ENCODE measurements around the gene ACTN3.

The ACTN3 gene

GRCh38 chr11:66586136-66586535 is 39.4 kb downstream of the ACTN3 start:
- no peak for TF ChIP-seq POLR2AphosphoS5 (IDR thresholded peaks at IDR 0.05; ENCODE audit: low read depth, low read length)
- no peak for TF ChIP-seq REST (IDR thresholded peaks at IDR 0.05; ENCODE audit: insufficient read depth in 1 of 2, low read depth in 2 of 2, low read length in 2 of 2)
- no peak for TF ChIP-seq TAF1 (IDR thresholded peaks at IDR 0.05; ENCODE audit: borderline replicate concordance, insufficient read depth, low read length)
- no peak for TF ChIP-seq SIN3A (IDR thresholded peaks at IDR 0.05; ENCODE audit: borderline replicate concordance, insufficient read depth, low read length)
- no peak for TF ChIP-seq FOXP2 (optimal IDR thresholded peaks at IDR 0.05; ENCODE audit: borderline replicate concordance, extremely low read depth, extremely low read length, insufficient read depth)

GRCh38 chr11:66589996-66590675 is 43.4 kb downstream of the ACTN3 start:
- no peak for TF ChIP-seq FOXP2 (optimal IDR thresholded peaks at IDR 0.05; ENCODE audit: borderline replicate concordance, extremely low read depth, extremely low read length, insufficient read depth)
- TF ChIP-seq TAF1 (IDR thresholded peaks at IDR 0.05; ENCODE audit: borderline replicate concordance, insufficient read depth, low read length): no peak
- no peak for TF ChIP-seq SIN3A (IDR thresholded peaks at IDR 0.05; ENCODE audit: borderline replicate concordance, insufficient read depth, low read length)
- TF ChIP-seq REST (IDR thresholded peaks at IDR 0.05; ENCODE audit: insufficient read depth in 1 of 2, low read depth in 2 of 2, low read length in 2 of 2): no peak
- TF ChIP-seq POLR2AphosphoS5 (IDR thresholded peaks at IDR 0.05; ENCODE audit: low read depth, low read length): no peak

- TF ChIP-seq SIN3A (IDR thresholded peaks at IDR 0.05; ENCODE audit: borderline replicate concordance, insufficient read depth, low read length) (no peak), REST (IDR thresholded peaks at IDR 0.05; ENCODE audit: insufficient read depth in 1 of 2, low read depth in 2 of 2, low read length in 2 of 2) (no peak)
Measured at GRCh38 chr11:66591175-66591574, 44.5 kb downstream of the ACTN3 start.

GRCh38 chr11:66592457-66593302 is 46.0 kb downstream of the ACTN3 start, which contains the start of the genes CCDC87 and CCS:
TSS of gene CCDC87 (minus strand) at chr11:66593063. CDS start at chr11:66593015, 48 bp downstream.
TSS of gene CCS (plus strand) at chr11:66593185. CDS start at chr11:66593262, 77 bp downstream.
- TF ChIP-seq TAF1 (IDR thresholded peaks at IDR 0.05; ENCODE audit: borderline replicate concordance, insufficient read depth, low read length): peak; percentile 92; the same call in 1 of the 2 replicates
- peak; percentile 64; the same call in 1 of the 2 replicates for TF ChIP-seq SIN3A (IDR thresholded peaks at IDR 0.05; ENCODE audit: borderline replicate concordance, insufficient read depth, low read length)
- peak; percentile 99 for TF ChIP-seq POLR2AphosphoS5 (IDR thresholded peaks at IDR 0.05; ENCODE audit: low read depth, low read length)
- TF ChIP-seq FOXP2 (optimal IDR thresholded peaks at IDR 0.05; ENCODE audit: borderline replicate concordance, extremely low read depth, extremely low read length, insufficient read depth): peak; percentile 36
- TF ChIP-seq REST (IDR thresholded peaks at IDR 0.05; ENCODE audit: insufficient read depth in 1 of 2, low read depth in 2 of 2, low read length in 2 of 2): 0 out of 4 replicates have a peak, but pooled peaks of 1 of the 2 experiments have one; percentile 9

All from PFSK-1 (cell line).